Astrocyte (in vitro differentiated cells and primary cell): ENCODE measurements around the gene RHOJ. TPM values are rescaled to one million over a fixed set of nuclear protein-coding genes. Genes with fewer than 3 reads are reported as not detected.

Source experiments
- DNase-seq: peaks from one replicate; pipeline ENCODE4 v3.0.0-alpha.2; 2010; ENCODE audit warnings: low read depth
- FAIRE-seq: peaks from 2 replicates; lab custom pipeline; 2011; peaks lifted over from hg19 to GRCh38; lab: Jason Lieb, UNC
- H2AFZ ChIP-seq: 2 replicates; pipeline ENCODE4 v1.6.0; 2012; ENCODE audit warnings: low read depth, low read length, inconsistent platforms
- H3K27ac ChIP-seq: 2 replicates; pipeline ENCODE4 v1.5.1; 2011; ENCODE audit warnings: low read depth, low read length, inconsistent platforms
- H3K27me3 ChIP-seq: 2 replicates; pipeline ENCODE4 v1.6.0; 2011; ENCODE audit warnings: low read length, inconsistent platforms; ENCODE audit not compliant: insufficient read depth
- H3K36me3 ChIP-seq: 2 replicates; pipeline ENCODE4 v1.5.1; 2011; ENCODE audit warnings: low read length, inconsistent platforms; ENCODE audit not compliant: insufficient read depth
- H3K4me1 ChIP-seq: 2 replicates; pipeline ENCODE4 v1.5.1; 2011; ENCODE audit warnings: low read length, inconsistent platforms; ENCODE audit not compliant: insufficient read depth
- H3K4me2 ChIP-seq: 2 replicates; pipeline ENCODE4 v1.6.0; 2012; ENCODE audit warnings: low read length, inconsistent platforms
- H3K4me3 ChIP-seq: 2 replicates; pipeline ENCODE4 v1.5.1; 2011; ENCODE audit warnings: low read depth, mild to moderate bottlenecking, low read length, inconsistent platforms; ENCODE audit not compliant: insufficient read depth
- H3K79me2 ChIP-seq: 2 replicates; pipeline ENCODE4 v1.6.0; 2012; ENCODE audit warnings: mild to moderate bottlenecking, low read length, inconsistent platforms; ENCODE audit not compliant: insufficient read depth
- H3K9ac ChIP-seq: 2 replicates; pipeline ENCODE4 v1.6.0; 2012; ENCODE audit warnings: mild to moderate bottlenecking, low read length, inconsistent platforms
- H3K9me3 ChIP-seq: 2 replicates; pipeline ENCODE4 v1.5.1; 2012; ENCODE audit warnings: low read depth, mild to moderate bottlenecking, low read length, inconsistent platforms; ENCODE audit not compliant: insufficient read depth
- H4K20me1 ChIP-seq: 2 replicates; pipeline ENCODE4 v1.6.0; 2012; ENCODE audit warnings: low read length, inconsistent platforms; ENCODE audit not compliant: insufficient read depth
- H3K27ac Mint-ChIP-seq: one replicate; pipeline ENCODE4 v1.8.0; 2021; ENCODE audit warnings: mild to moderate bottlenecking, mixed read lengths; ENCODE audit not compliant: unreplicated experiment
- H3K27me3 Mint-ChIP-seq: one replicate; pipeline ENCODE4 v1.8.0; 2021; ENCODE audit warnings: low read depth, mixed read lengths; ENCODE audit not compliant: unreplicated experiment
- H3K36me3 Mint-ChIP-seq: one replicate; pipeline ENCODE4 v1.8.0; 2021; ENCODE audit warnings: low read depth, mixed read lengths; ENCODE audit not compliant: unreplicated experiment
- H3K4me1 Mint-ChIP-seq: one replicate; pipeline ENCODE4 v1.8.0; 2021; ENCODE audit warnings: low read depth, mixed read lengths; ENCODE audit not compliant: unreplicated experiment
- H3K4me3 Mint-ChIP-seq: one replicate; pipeline ENCODE4 v1.8.0; 2021; ENCODE audit warnings: mild to moderate bottlenecking, moderate library complexity, mixed read lengths; ENCODE audit not compliant: unreplicated experiment
- H3K9me3 Mint-ChIP-seq: one replicate; pipeline ENCODE4 v1.8.0; 2021; ENCODE audit warnings: mild to moderate bottlenecking, mixed read lengths; ENCODE audit not compliant: unreplicated experiment
- CTCF ChIP-seq: IDR thresholded peaks from 2 replicates; pipeline ENCODE4 v1.5.1; 2011; ENCODE audit warnings: low read depth, mild to moderate bottlenecking, inconsistent platforms, low read length, moderate library complexity; ENCODE audit not compliant: insufficient read depth
- EZH2 ChIP-seq: IDR thresholded peaks from 2 replicates; pipeline ENCODE4 v1.6.1; 2012; ENCODE audit warnings: mild to moderate bottlenecking, low read length, inconsistent platforms; ENCODE audit not compliant: insufficient read depth
- total RNA-seq: library from RNA; stranded (reverse); gene quantifications from 2 replicates; pipeline ENCODE4 v1.2.1, GENCODE V29; 2021

RHOJ gene
- total RNA-seq, 1 donor from 2014 or later, result 29.6 TPM

GRCh38 chr14:63287666-63288483 lies 83.6 kb downstream of the RHOJ start:
- H3K27ac Mint-ChIP-seq, result no peak overlapping the region
- no peaks in the 10 kb centered on the region for H3K9me3 ChIP-seq
- H3K4me3 ChIP-seq, result no peak overlapping the region
- no peak overlapping the region for H2AFZ ChIP-seq
- H3K79me2 ChIP-seq, result no peaks in the 10 kb centered on the region
- H3K27ac ChIP-seq, result no peak overlapping the region
- H3K36me3 Mint-ChIP-seq, result peaks cover 3% of the 10 kb centered on the region
- H3K36me3 ChIP-seq, result peaks cover 66% of the 10 kb centered on the region
- no peak overlapping the region for H3K9ac ChIP-seq
- FAIRE-seq, result no peak
- H3K4me3 Mint-ChIP-seq, result no peak overlapping the region
- H3K9me3 Mint-ChIP-seq, result no peaks in the 10 kb centered on the region
- H3K4me1 ChIP-seq, result no peaks in the 10 kb centered on the region
- no peak for TF ChIP-seq CTCF
- no peaks in the 10 kb centered on the region for H3K27me3 Mint-ChIP-seq
- H3K4me1 Mint-ChIP-seq, result peaks cover 8% of the 10 kb centered on the region
- H4K20me1 ChIP-seq, result no peaks in the 10 kb centered on the region
- no peaks in the 10 kb centered on the region for H3K27me3 ChIP-seq
- DNase-seq, result no peak
- H3K4me2 ChIP-seq, result no peak overlapping the region

GRCh38 chr14:63288853-63289252 lies 84.6 kb downstream of the RHOJ start:
- FAIRE-seq (no peak), DNase-seq (no peak)
- Histone ChIP-seq H3K9me3 (no peaks in the 10 kb centered on the region), H3K27me3 (no peaks in the 10 kb centered on the region), H4K20me1 (no peaks in the 10 kb centered on the region), H3K9ac (no peak overlapping the region), H3K79me2 (no peaks in the 10 kb centered on the region), H3K4me1 (no peaks in the 10 kb centered on the region), H2AFZ (no peak overlapping the region), H3K4me3 (no peak overlapping the region), H3K36me3 (peaks cover 66% of the 10 kb centered on the region), H3K27ac (no peak overlapping the region), H3K4me2 (no peak overlapping the region)
- TF ChIP-seq EZH2 (no peak), CTCF (no peak)
- H3K27ac Mint-ChIP-seq, result no peak overlapping the region
- H3K36me3 Mint-ChIP-seq, result peaks cover 4% of the 10 kb centered on the region
- H3K4me3 Mint-ChIP-seq, result no peak overlapping the region
- H3K9me3 Mint-ChIP-seq, result no peaks in the 10 kb centered on the region
- peaks cover 8% of the 10 kb centered on the region for H3K4me1 Mint-ChIP-seq
- no peaks in the 10 kb centered on the region for H3K27me3 Mint-ChIP-seq

- Histone ChIP-seq H3K4me2 (no peak overlapping the region), H3K36me3 (peaks cover 56% of the 10 kb centered on the region), H3K27me3 (no peaks in the 10 kb centered on the region), H3K4me1 (no peaks in the 10 kb centered on the region), H3K79me2 (no peaks in the 10 kb centered on the region), H3K9me3 (no peaks in the 10 kb centered on the region), H4K20me1 (no peaks in the 10 kb centered on the region), H3K9ac (no peak overlapping the region), H3K27ac (no peak overlapping the region), H3K4me3 (no peak overlapping the region), H2AFZ (no peak overlapping the region)
- Mint-ChIP-seq H3K9me3 (no peaks in the 10 kb centered on the region), H3K4me3 (no peak overlapping the region), H3K36me3 (peaks cover 4% of the 10 kb centered on the region), H3K4me1 (peaks cover 8% of the 10 kb centered on the region), H3K27ac (peak overlapping the region; percentile 59), H3K27me3 (no peaks in the 10 kb centered on the region)
- no peak for FAIRE-seq
- TF ChIP-seq CTCF (no peak), EZH2 (no peak)
- DNase-seq, result peak; percentile 65
Measured at GRCh38 chr14:63290741-63291430, 86.6 kb downstream of the RHOJ start.
